H1 (cell line): Measurements from ENCODE around the gene HDC. TPM values are rescaled to one million over a fixed set of nuclear protein-coding genes. Genes with fewer than 3 reads are reported as not detected.

Source experiments
- CTCF ChIA-PET: fragments of 300-600 bp; sonication (Branson Sonifier 250); formaldehyde crosslinking; loops from one replicate; lab custom pipeline; 2021; ENCODE audit not compliant: partially characterized antibody; lab: Charles Lee
- POLR2A ChIA-PET: fragments of 300-600 bp; sonication (Branson Sonifier 250); formaldehyde crosslinking; loops from one replicate; lab custom pipeline; 2021; ENCODE audit warnings: inconsistent platforms; ENCODE audit not compliant: partially characterized antibody; lab: Charles Lee
- DNase-seq, 2 experiments: peaks; one replicate each; pipeline versions ENCODE4 v3.0.0 to v3.0.0-alpha.2; 2010 to 2022; ENCODE audit warnings: low spot score in 2 of 2, low read depth in 1 of 2, mixed read lengths in 1 of 2
- FAIRE-seq: peaks from 2 replicates; lab custom pipeline; 2011; peaks lifted over from hg19 to GRCh38; lab: Jason Lieb, UNC
- H2AFZ ChIP-seq: 2 replicates; pipeline ENCODE4 v1.8.1; 2012; ENCODE audit warnings: low read length, inconsistent platforms
- H2AK5ac ChIP-seq: 2 replicates; pipeline ENCODE4 v1.6.1; 2013; ENCODE audit warnings: low read depth, low read length
- H2BK120ac ChIP-seq: replicated peaks from 2 replicates; pipeline ENCODE3; 2013; ENCODE audit warnings: low read depth, low read length, inconsistent platforms
- H2BK12ac ChIP-seq: 2 replicates; pipeline ENCODE4 v1.6.1; 2013; ENCODE audit warnings: low read depth, low read length
- H2BK15ac ChIP-seq: 2 replicates; pipeline ENCODE4 v1.6.1; 2013; ENCODE audit warnings: low read length
- H2BK20ac ChIP-seq: 2 replicates; pipeline ENCODE4 v1.6.1; 2013; ENCODE audit warnings: low read length
- H2BK5ac ChIP-seq: 2 replicates; pipeline ENCODE4 v1.6.1; 2013; ENCODE audit warnings: low read depth, low read length
- H3K14ac ChIP-seq: 2 replicates; pipeline ENCODE4 v1.6.1; 2013; ENCODE audit warnings: inconsistent platforms; ENCODE audit not compliant: insufficient read length
- H3K18ac ChIP-seq: 2 replicates; pipeline ENCODE4 v1.6.1; 2013; ENCODE audit warnings: low read length; ENCODE audit errors: extremely low read depth
- H3K23ac ChIP-seq: 2 replicates; pipeline ENCODE4 v1.6.1; 2013; ENCODE audit warnings: inconsistent platforms; ENCODE audit not compliant: insufficient read length
- H3K23me2 ChIP-seq: 2 replicates; pipeline ENCODE4 v1.6.1; 2013; ENCODE audit warnings: low read depth, low read length
- H3K27ac ChIP-seq: 2 replicates; pipeline ENCODE4 v1.6.1; 2011; ENCODE audit warnings: low read depth, low read length, inconsistent platforms
- H3K27me3 ChIP-seq, 4 experiments: replicated peaks in 1 of 4; 1 replicate in 1 of 4; 2 replicates in 3 of 4; pipeline versions ENCODE4 v1.6.1 to v1.8.1; 2011 to 2013; ENCODE audit warnings: low read length in 3 of 4, mild to moderate bottlenecking in 3 of 4, inconsistent platforms in 2 of 4, mixed read lengths in 2 of 4, moderate library complexity in 1 of 4; ENCODE audit not compliant: control insufficient read depth in 3 of 4, insufficient read depth in 3 of 4; ENCODE audit errors: extremely low read depth in 1 of 4
- H3K36me3 ChIP-seq, 4 experiments: 2 replicates each; pipeline versions ENCODE4 v1.6.1 to v1.8.1; 2011 to 2013; ENCODE audit warnings: mild to moderate bottlenecking in 4 of 4, low read length in 3 of 4, moderate library complexity in 2 of 4, control low read depth in 1 of 4, inconsistent platforms in 1 of 4; ENCODE audit not compliant: insufficient read depth in 4 of 4, control insufficient read depth in 2 of 4
- H3K4ac ChIP-seq: replicated peaks from 2 replicates; pipeline ENCODE3; 2013; ENCODE audit warnings: low read length, low read depth, mixed read lengths, inconsistent platforms; ENCODE audit not compliant: insufficient read length
- H3K4me1 ChIP-seq, 4 experiments: replicated peaks in 1 of 4; 1 replicate in 1 of 4; 2 replicates in 3 of 4; pipeline versions ENCODE4 v1.6.1 to v1.8.1; 2011 to 2013; ENCODE audit warnings: low read length in 3 of 4, inconsistent platforms in 2 of 4, mixed read lengths in 1 of 4; ENCODE audit not compliant: insufficient read depth in 4 of 4, control insufficient read depth in 3 of 4
- H3K4me2 ChIP-seq, 2 experiments: 2 replicates each; pipeline versions ENCODE4 v1.6.1 to v1.8.1; 2011 to 2013; ENCODE audit warnings: low read depth in 2 of 2, low read length in 2 of 2, control low read depth in 1 of 2, inconsistent platforms in 1 of 2, mild to moderate bottlenecking in 1 of 2; ENCODE audit not compliant: insufficient read depth in 1 of 2
- H3K4me3 ChIP-seq, 4 experiments: fragments of 200-600, 300-600 bp in 1 of 4; sonication (generic), shearing (Covaris generic), sonication (Bioruptor Twin) in 1 of 4; 2 replicates each; pipeline versions ENCODE4 v1.5.1 to v1.8.1; 2011 to 2016; ENCODE audit warnings: low read length in 4 of 4, low read depth in 3 of 4, control low read depth in 2 of 4, inconsistent platforms in 2 of 4, mild to moderate bottlenecking in 2 of 4, mixed read lengths in 1 of 4, moderate library complexity in 1 of 4; ENCODE audit not compliant: insufficient read depth in 2 of 4; ENCODE audit errors: extremely low read depth in 1 of 4
- H3K56ac ChIP-seq: replicated peaks from 2 replicates; pipeline ENCODE3; 2013; ENCODE audit warnings: low read depth, mild to moderate bottlenecking, mixed read lengths, low read length, inconsistent platforms; ENCODE audit not compliant: insufficient read length
- H3K79me1 ChIP-seq: 2 replicates; pipeline ENCODE4 v1.6.1; 2013; ENCODE audit warnings: low read depth, low read length, control low read depth
- H3K79me2 ChIP-seq, 2 experiments: 2 replicates each; pipeline versions ENCODE4 v1.6.1 to v1.8.1; 2012 to 2013; ENCODE audit warnings: low read length in 2 of 2, mild to moderate bottlenecking in 2 of 2, inconsistent platforms in 1 of 2; ENCODE audit not compliant: insufficient read depth in 2 of 2, control insufficient read depth in 1 of 2
- H3K9ac ChIP-seq, 4 experiments: replicated peaks in 1 of 4; 1 replicate in 1 of 4; 2 replicates in 3 of 4; pipeline versions ENCODE4 v1.6.1 to v1.8.1; 2011 to 2013; ENCODE audit warnings: low read depth in 3 of 4, low read length in 3 of 4, control low read depth in 2 of 4, mild to moderate bottlenecking in 2 of 4, moderate library complexity in 2 of 4, inconsistent platforms in 1 of 4; ENCODE audit errors: extremely low read depth in 1 of 4
- H3K9me3 ChIP-seq, 2 experiments: 2 replicates each; pipeline versions ENCODE4 v1.6.1 to v1.8.1; 2012 to 2013; ENCODE audit warnings: mild to moderate bottlenecking in 2 of 2, moderate library complexity in 2 of 2, control low read depth in 1 of 2, inconsistent platforms in 1 of 2, low read depth in 1 of 2, low read length in 1 of 2, mixed read lengths in 1 of 2; ENCODE audit not compliant: insufficient read depth in 2 of 2
- H4K20me1 ChIP-seq, 2 experiments: replicated peaks in 1 of 2; 2 replicates each; pipeline versions ENCODE3 to v1.8.1; 2011 to 2013; ENCODE audit warnings: inconsistent platforms in 2 of 2, low read length in 2 of 2, mild to moderate bottlenecking in 1 of 2; ENCODE audit not compliant: insufficient read depth in 2 of 2, control insufficient read depth in 1 of 2
- H4K5ac ChIP-seq: 2 replicates; pipeline ENCODE4 v1.6.1; 2013; ENCODE audit warnings: low read length, low read depth, mixed read lengths, inconsistent platforms; ENCODE audit not compliant: insufficient read length
- H4K8ac ChIP-seq: 2 replicates; pipeline ENCODE4 v1.8.0; 2013; ENCODE audit warnings: mild to moderate bottlenecking, moderate library complexity, low read length, inconsistent platforms; ENCODE audit not compliant: insufficient read depth; ENCODE audit errors: extremely low read depth
- H4K91ac ChIP-seq: replicated peaks from 2 replicates; pipeline ENCODE3; 2013; ENCODE audit warnings: low read length, mixed read lengths, inconsistent platforms; ENCODE audit not compliant: insufficient read length
- KDM4A ChIP-seq: IDR thresholded peaks from one replicate; pipeline ENCODE4 v1.7.1; 2012; ENCODE audit warnings: low read depth, mild to moderate bottlenecking, moderate library complexity, low read length, inconsistent platforms; ENCODE audit not compliant: severe bottlenecking
- KDM5A ChIP-seq: fragments of 200-600 bp; IDR thresholded peaks from 2 replicates; pipeline ENCODE4 v1.7.1; 2012; ENCODE audit warnings: mild to moderate bottlenecking, low read length, inconsistent platforms, mixed read lengths
- PHF8 ChIP-seq: fragments of 200-600 bp; sonication (generic); conservative IDR thresholded peaks from 2 replicates; pipeline ENCODE4 v1.7.1; 2012; ENCODE audit warnings: low read depth, mild to moderate bottlenecking, inconsistent platforms, low read length, moderate library complexity
- POLR2AphosphoS5 ChIP-seq: IDR thresholded peaks from 2 replicates; pipeline ENCODE4 v1.6.1; 2011; ENCODE audit warnings: low read depth, low read length
- RFX5 ChIP-seq: IDR thresholded peaks from 2 replicates; pipeline ENCODE4 v1.6.1; 2011; ENCODE audit warnings: low read depth, low read length, improper control_type of control experiment, borderline replicate concordance
- SP2 ChIP-seq: IDR thresholded peaks from 2 replicates; pipeline ENCODE4 v1.6.1; 2012; ENCODE audit warnings: mild to moderate bottlenecking, low read length, inconsistent platforms
- SRF ChIP-seq: IDR thresholded peaks from 2 replicates; pipeline ENCODE4 v1.6.1; 2011; ENCODE audit warnings: mild to moderate bottlenecking, low read depth, low read length, moderate library complexity
- TCF12 ChIP-seq: IDR thresholded peaks from 2 replicates; pipeline ENCODE4 v1.6.1; 2011; ENCODE audit warnings: low read depth, mild to moderate bottlenecking, low read length
- WGBS, 2 experiments: shearing (Covaris generic) in 1 of 2; methylation state at CpG; one replicate each; pipeline versions ENCODE4 v1.1.6 to v1.1.7; 2013 to 2015; ENCODE audit warnings: low lambda C conversion rate in 2 of 2, mixed read lengths in 2 of 2, inconsistent platforms in 1 of 2, low coverage in 1 of 2, missing lambda C conversion rate in 1 of 2; ENCODE audit not compliant: insufficient replicate concordance in 2 of 2, insufficient coverage in 1 of 2, insufficient read length in 1 of 2; ENCODE audit errors: extremely low coverage in 1 of 2, missing lambda C conversion rate in 1 of 2; 5-methylcytosine and 5-hydroxymethylcytosine counted together
- polyA plus RNA-seq, 7 experiments: library from polyadenylated mRNA; depleted of rRNA in 3 of 7; stranded (reverse) in 5 of 7; unstranded in 2 of 7; fragments of >200 nt in 5 of 7; fragments of 200-250 nt in 2 of 7; gene quantifications; 1 replicate in 5 of 7; 2 replicates in 1 of 7; 4 replicates in 1 of 7; pipeline versions ENCODE4 v1.2.1 to v1.2.3, GENCODE V29; 2011 to 2013; ENCODE audit warnings: missing spikeins in 2 of 7, mixed read lengths in 2 of 7
- total RNA-seq: library from RNA; stranded (reverse); fragmentation: NEBNext Ultra II Directional; extraction: Animal tissue kit (Norgen Biotek cat#: 25700); gene quantifications from 2 replicates; pipeline ENCODE4 v1.2.1, GENCODE V29; 2021
- TF ChIP-seq, protein P1 (sequence below), 3 experiments: IDR thresholded peaks; 1 replicate in 2 of 3; 2 replicates in 1 of 3; pipeline versions ENCODE4 v1.5.1 to v1.6.1; 2011; ENCODE audit warnings: low read length in 3 of 3, mild to moderate bottlenecking in 3 of 3, inconsistent platforms in 2 of 3, low read depth in 1 of 3, moderate library complexity in 1 of 3; ENCODE audit not compliant: insufficient read depth in 1 of 3; ENCODE audit errors: control extremely low read depth in 1 of 3
- TF ChIP-seq, protein P2 (sequence below): IDR thresholded peaks from 2 replicates; pipeline ENCODE4 v1.6.1; 2011; ENCODE audit warnings: low read depth, mild to moderate bottlenecking, low read length; ENCODE audit not compliant: insufficient read depth

HDC gene
- total and polyA plus RNA-seq, 2 of the 8 experiments (the other 6 are each of a cell fraction or from before 2014, with no cell fraction given) = 0.20 to 0.22 TPM

DNA sequence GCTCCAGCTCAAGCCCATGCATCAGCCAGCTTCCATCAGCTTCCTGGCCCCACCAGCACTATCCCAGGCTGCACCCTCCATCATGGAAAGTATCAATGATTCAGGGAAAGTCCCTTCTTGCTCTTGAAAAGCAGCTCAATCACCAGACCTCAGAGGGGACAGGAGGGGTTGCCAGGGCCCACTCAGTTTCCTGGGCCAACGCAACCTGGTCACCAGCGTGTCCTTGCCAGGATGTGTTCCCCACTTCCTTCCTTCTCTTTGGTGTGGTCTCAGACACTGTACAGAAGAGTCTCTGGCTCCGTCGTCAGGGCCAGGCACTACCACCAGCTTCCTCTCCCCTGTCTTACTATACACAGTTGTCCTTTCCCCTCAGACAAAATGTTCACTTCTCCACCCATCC is 3.0 kb downstream of the HDC start:
- Histone ChIP-seq H3K9ac (no peak overlapping the region), H3K4me3 (no peak overlapping the region), H3K4me1 (peaks cover 0 to 4% (median 1%) of the 10 kb centered on the region in 4 experiments; a peak in 3 of 7 replicates), H4K5ac (no peak overlapping the region), H4K8ac (0 out of 2 replicates have a peak overlapping the region, but pooled peaks have one; percentile 31), H2AK5ac (no peak overlapping the region), H2BK15ac (no peak overlapping the region), H2BK5ac (no peak overlapping the region), H2AFZ (no peak overlapping the region), H3K18ac (no peak overlapping the region), H2BK120ac (no peak overlapping the region), H4K20me1 (no peaks in the 10 kb centered on the region), H3K79me1 (no peaks in the 10 kb centered on the region), H3K56ac (no peak overlapping the region), H2BK12ac (0 out of 2 replicates have a peak overlapping the region, but pooled peaks have one; percentile 17), H2BK20ac (no peak overlapping the region), H3K27me3 (no peaks in the 10 kb centered on the region), H3K36me3 (no peaks in the 10 kb centered on the region), H3K23me2 (no peaks in the 10 kb centered on the region), H3K9me3 (no peaks in the 10 kb centered on the region), H3K14ac (no peak overlapping the region), H3K23ac (no peak overlapping the region), H3K4ac (no peak overlapping the region), H3K4me2 (no peak overlapping the region), H3K79me2 (no peaks in the 10 kb centered on the region), H3K27ac (no peak overlapping the region), H4K91ac (no peak overlapping the region)
- FAIRE-seq (no peak), DNase-seq (no peak)
- POLR2A ChIA-PET = no interaction called here
- WGBS, 2 experiments = 88% methylated on average over 4 of the region's 4 CpGs; no CpG with 5 or more reads in 1 of the 2 experiments
- CTCF ChIA-PET = interaction anchor here (1.0 to 1.6 kb wide), 8 partner anchors 12 to 114 kb away, joined by 3 to 7 read pairs (median 4); no protein-coding TSS in a partner anchor
- TF ChIP-seq SRF (no peak), RFX5 (no peak), TCF12 (no peak), POLR2AphosphoS5 (no peak), PHF8 (no peak), KDM5A (no peak), SP2 (no peak), KDM4A (no peak)
- TF ChIP-seq, protein P1, sequence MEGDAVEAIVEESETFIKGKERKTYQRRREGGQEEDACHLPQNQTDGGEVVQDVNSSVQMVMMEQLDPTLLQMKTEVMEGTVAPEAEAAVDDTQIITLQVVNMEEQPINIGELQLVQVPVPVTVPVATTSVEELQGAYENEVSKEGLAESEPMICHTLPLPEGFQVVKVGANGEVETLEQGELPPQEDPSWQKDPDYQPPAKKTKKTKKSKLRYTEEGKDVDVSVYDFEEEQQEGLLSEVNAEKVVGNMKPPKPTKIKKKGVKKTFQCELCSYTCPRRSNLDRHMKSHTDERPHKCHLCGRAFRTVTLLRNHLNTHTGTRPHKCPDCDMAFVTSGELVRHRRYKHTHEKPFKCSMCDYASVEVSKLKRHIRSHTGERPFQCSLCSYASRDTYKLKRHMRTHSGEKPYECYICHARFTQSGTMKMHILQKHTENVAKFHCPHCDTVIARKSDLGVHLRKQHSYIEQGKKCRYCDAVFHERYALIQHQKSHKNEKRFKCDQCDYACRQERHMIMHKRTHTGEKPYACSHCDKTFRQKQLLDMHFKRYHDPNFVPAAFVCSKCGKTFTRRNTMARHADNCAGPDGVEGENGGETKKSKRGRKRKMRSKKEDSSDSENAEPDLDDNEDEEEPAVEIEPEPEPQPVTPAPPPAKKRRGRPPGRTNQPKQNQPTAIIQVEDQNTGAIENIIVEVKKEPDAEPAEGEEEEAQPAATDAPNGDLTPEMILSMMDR (IDR thresholded peaks at IDR 0.05; ENCODE audit: control extremely low read depth in 1 of 3, insufficient read depth in 1 of 3, low read depth in 1 of 3, low read length in 3 of 3) = no peak
- TF ChIP-seq, protein P2, sequence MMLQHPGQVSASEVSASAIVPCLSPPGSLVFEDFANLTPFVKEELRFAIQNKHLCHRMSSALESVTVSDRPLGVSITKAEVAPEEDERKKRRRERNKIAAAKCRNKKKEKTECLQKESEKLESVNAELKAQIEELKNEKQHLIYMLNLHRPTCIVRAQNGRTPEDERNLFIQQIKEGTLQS = no peak
